Measurements from ENCODE around the gene TMEM238L. TPM values are rescaled to one million over a fixed set of nuclear protein-coding genes. Genes with fewer than 3 reads are reported as not detected.

TMEM238L gene
- total and polyA plus RNA-seq, 4 experiments from 2014 or later = not detected

GRCh38 chr17:10838682-10839081 lies 34.8 kb upstream of the TMEM238L start:
- no peaks in the 10 kb centered on the region for H3K4me1 Mint-ChIP-seq
- no peak overlapping the region for H3K27ac Mint-ChIP-seq
- Histone ChIP-seq H3K4me1 (ENCODE audit: insufficient read depth, low read length) (no peaks in the 10 kb centered on the region), H3K27ac (ENCODE audit: low read depth, low read length) (no peak overlapping the region), H3K4me3 (ENCODE audit: low read length in 2 of 2) (no peak overlapping the region), H3K27me3 (ENCODE audit: insufficient read depth, low read length) (no peaks in the 10 kb centered on the region), H3K9me3 (ENCODE audit: control insufficient read depth in 1 of 2, low read length in 2 of 2) (no peaks in the 10 kb centered on the region), H3K36me3 (ENCODE audit: insufficient read depth, low read length) (no peaks in the 10 kb centered on the region)
- CTCF ChIA-PET (ENCODE audit: partially characterized antibody) = interaction anchor here (1.6 to 2.1 kb wide), 2 partner anchors 9 to 192 kb away, joined by 7 to 9 read pairs; no protein-coding TSS in a partner anchor
- DNase-seq = no peak
- H3K4me3 Mint-ChIP-seq = no peak overlapping the region
- no peaks in the 10 kb centered on the region for H3K27me3 Mint-ChIP-seq
- intact Hi-C loops (cut with micrococcal nuclease) = no loop called here
- H3K36me3 Mint-ChIP-seq = no peaks in the 10 kb centered on the region
- H3K9me3 Mint-ChIP-seq = no peaks in the 10 kb centered on the region
- POLR2A ChIA-PET (ENCODE audit: partially characterized antibody) = no interaction called here

GRCh38 chr17:10837921-10838320 lies 34.0 kb upstream of the TMEM238L start, which contains the start of gene PIRT:
TSS of gene PIRT (minus strand) at chr17:10838087. CDS start at chr17:10825645, 12,442 bp downstream.
- ChIA-PET CTCF (ENCODE audit: partially characterized antibody) (interaction anchor here (1.0 to 1.6 kb wide), 2 partner anchors 10 to 206 kb away, joined by 4 to 9 read pairs; no protein-coding TSS in a partner anchor), POLR2A (ENCODE audit: partially characterized antibody) (no interaction called here)
- H3K4me3 Mint-ChIP-seq = no peak within 1 kb of the TSS
- H3K4me1 Mint-ChIP-seq = no peaks in the 10 kb centered on the region
- Histone ChIP-seq H3K4me3 (ENCODE audit: low read length in 2 of 2) (no peak within 1 kb of the TSS), H3K36me3 (ENCODE audit: insufficient read depth, low read length) (no peaks in the 10 kb centered on the region), H3K27me3 (ENCODE audit: insufficient read depth, low read length) (no peaks in the 10 kb centered on the region), H3K4me1 (ENCODE audit: insufficient read depth, low read length) (no peaks in the 10 kb centered on the region), H3K9me3 (ENCODE audit: control insufficient read depth in 1 of 2, low read length in 2 of 2) (no peaks in the 10 kb centered on the region), H3K27ac (ENCODE audit: low read depth, low read length) (no peak within 1 kb of the TSS)
- no peak within 1 kb of the TSS for H3K27ac Mint-ChIP-seq
- DNase-seq = no peak
- no peaks in the 10 kb centered on the region for H3K36me3 Mint-ChIP-seq
- intact Hi-C loops (cut with micrococcal nuclease) = no loop called here
- no peaks in the 10 kb centered on the region for H3K27me3 Mint-ChIP-seq
- H3K9me3 Mint-ChIP-seq = no peaks in the 10 kb centered on the region

DNA sequence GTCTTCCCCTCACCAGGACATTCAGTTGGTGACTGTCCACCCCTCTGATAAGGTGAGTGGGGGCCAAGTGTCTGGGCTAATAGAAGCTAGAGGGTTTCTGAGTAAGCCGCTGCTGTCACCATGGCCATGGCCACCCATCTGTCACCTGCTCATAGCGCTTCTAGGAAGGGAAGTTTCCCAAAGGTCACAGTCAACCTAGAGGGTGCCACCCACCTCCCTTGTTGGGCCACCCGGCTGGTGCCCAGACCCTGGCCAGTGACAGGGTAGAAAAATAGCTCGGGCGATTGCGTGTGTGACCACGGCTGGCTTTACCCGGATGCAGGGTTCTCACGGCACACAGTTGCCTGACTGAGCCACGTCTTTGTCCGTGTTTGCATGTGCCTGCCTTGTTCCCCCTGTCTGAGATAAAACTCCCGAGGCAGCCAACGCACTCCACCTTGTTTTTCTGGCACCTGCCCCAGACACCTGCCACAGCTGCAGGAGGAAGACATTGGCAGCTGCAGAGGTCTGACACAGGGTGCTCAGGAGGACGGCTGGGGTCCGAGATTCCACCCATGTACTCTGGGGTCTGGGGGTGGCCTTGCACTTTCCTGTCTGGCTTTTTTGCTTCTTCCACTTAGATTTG lies 33.2 kb upstream of the TMEM238L start:
- Mint-ChIP-seq H3K27me3 (no peaks in the 10 kb centered on the region), H3K4me3 (no peak overlapping the region), H3K9me3 (no peaks in the 10 kb centered on the region), H3K27ac (no peak overlapping the region), H3K36me3 (no peaks in the 10 kb centered on the region), H3K4me1 (no peaks in the 10 kb centered on the region)
- ChIA-PET POLR2A (ENCODE audit: partially characterized antibody) (no interaction called here), CTCF (ENCODE audit: partially characterized antibody) (interaction anchor here (1.0 to 1.5 kb wide), 2 partner anchors 12 to 205 kb away, joined by 3 to 4 read pairs; no protein-coding TSS in a partner anchor)
- H3K27me3 ChIP-seq (ENCODE audit: insufficient read depth, low read length) = no peaks in the 10 kb centered on the region
- H3K9me3 ChIP-seq (ENCODE audit: control insufficient read depth in 1 of 2, low read length in 2 of 2) = no peaks in the 10 kb centered on the region
- no peaks in the 10 kb centered on the region for H3K4me1 ChIP-seq (ENCODE audit: insufficient read depth, low read length)
- H3K4me3 ChIP-seq (ENCODE audit: low read length in 2 of 2) = no peak overlapping the region
- H3K36me3 ChIP-seq (ENCODE audit: insufficient read depth, low read length) = no peaks in the 10 kb centered on the region
- no peak overlapping the region for H3K27ac ChIP-seq (ENCODE audit: low read depth, low read length)
- intact Hi-C loops (cut with micrococcal nuclease) = no loop called here
- no peak for DNase-seq

DNA sequence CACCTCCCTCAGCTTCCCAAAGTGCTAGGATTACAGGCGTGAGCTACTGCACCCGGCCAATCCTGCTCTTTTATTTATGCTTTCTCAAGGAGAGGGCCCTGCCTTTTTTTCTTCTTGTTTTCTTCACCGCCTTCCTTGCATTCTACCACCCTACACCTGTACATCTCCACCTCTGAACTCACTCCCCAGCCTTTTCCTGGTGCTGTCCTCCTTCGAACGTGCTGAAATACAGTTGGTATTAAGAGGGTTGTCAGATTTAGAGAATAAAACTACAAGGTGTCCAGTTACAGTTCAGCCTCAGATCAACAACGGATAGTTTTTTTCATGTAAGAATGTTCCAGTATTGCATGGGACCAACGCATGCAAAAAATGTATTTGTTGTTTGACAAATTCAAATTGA lies 32.2 kb upstream of the TMEM238L start:
- intact Hi-C loops (cut with micrococcal nuclease) = no loop called here
- Mint-ChIP-seq H3K27ac (no peak overlapping the region), H3K4me3 (no peak overlapping the region), H3K36me3 (no peaks in the 10 kb centered on the region), H3K9me3 (no peaks in the 10 kb centered on the region), H3K4me1 (no peaks in the 10 kb centered on the region), H3K27me3 (no peaks in the 10 kb centered on the region)
- H3K27ac ChIP-seq (ENCODE audit: low read depth, low read length) = no peak overlapping the region
- H3K4me1 ChIP-seq (ENCODE audit: insufficient read depth, low read length) = no peaks in the 10 kb centered on the region
- no peaks in the 10 kb centered on the region for H3K36me3 ChIP-seq (ENCODE audit: insufficient read depth, low read length)
- no peak for DNase-seq
- POLR2A ChIA-PET (ENCODE audit: partially characterized antibody) = no interaction called here
- no peaks in the 10 kb centered on the region for H3K27me3 ChIP-seq (ENCODE audit: insufficient read depth, low read length)
- H3K4me3 ChIP-seq (ENCODE audit: low read length in 2 of 2) = no peak overlapping the region
- CTCF ChIA-PET (ENCODE audit: partially characterized antibody) = interaction anchor here (0.5 to 1.5 kb wide), 3 partner anchors 13 to 189 kb away, joined by 3 to 4 read pairs (median 3); no protein-coding TSS in a partner anchor
- no peaks in the 10 kb centered on the region for H3K9me3 ChIP-seq (ENCODE audit: control insufficient read depth in 1 of 2, low read length in 2 of 2)

- Mint-ChIP-seq H3K4me1 (no peaks in the 10 kb centered on the region), H3K27ac (no peak overlapping the region), H3K36me3 (no peaks in the 10 kb centered on the region), H3K27me3 (peaks cover 0 to 5% of the 10 kb centered on the region in 2 donors), H3K9me3 (no peaks in the 10 kb centered on the region), H3K4me3 (no peak overlapping the region)
- intact Hi-C loops (cut with micrococcal nuclease) = no loop called here
- no peak for DNase-seq
- ChIA-PET POLR2A (ENCODE audit: partially characterized antibody) (no interaction called here), CTCF (ENCODE audit: partially characterized antibody) (interaction anchor here (0.7 to 3.6 kb wide), 4 partner anchors 12 to 191 kb away, joined by 3 to 10 read pairs (median 5); no protein-coding TSS in a partner anchor)
- H3K36me3 ChIP-seq (ENCODE audit: insufficient read depth, low read length) = no peaks in the 10 kb centered on the region
- no peaks in the 10 kb centered on the region for H3K4me1 ChIP-seq (ENCODE audit: insufficient read depth, low read length)
- no peaks in the 10 kb centered on the region for H3K9me3 ChIP-seq (ENCODE audit: control insufficient read depth in 1 of 2, low read length in 2 of 2)
- H3K4me3 ChIP-seq (ENCODE audit: low read length in 2 of 2) = no peak overlapping the region
- no peak overlapping the region for H3K27ac ChIP-seq (ENCODE audit: low read depth, low read length)
- H3K27me3 ChIP-seq (ENCODE audit: insufficient read depth, low read length) = no peaks in the 10 kb centered on the region
Measured at GRCh38 chr17:10831696-10832095, 27.8 kb upstream of the TMEM238L start.

GRCh38 chr17:10827898-10828552 lies 24.1 kb upstream of the TMEM238L start:
- no peaks in the 10 kb centered on the region for H3K27me3 ChIP-seq (ENCODE audit: insufficient read depth, low read length)
- no peaks in the 10 kb centered on the region for H3K4me1 Mint-ChIP-seq
- intact Hi-C loops (cut with micrococcal nuclease) = no loop called here
- no peaks in the 10 kb centered on the region for H3K36me3 ChIP-seq (ENCODE audit: insufficient read depth, low read length)
- POLR2A ChIA-PET (ENCODE audit: partially characterized antibody) = no interaction called here
- no peaks in the 10 kb centered on the region for H3K9me3 Mint-ChIP-seq
- H3K4me3 ChIP-seq (ENCODE audit: low read length in 2 of 2) = no peak overlapping the region
- no peak overlapping the region for H3K27ac ChIP-seq (ENCODE audit: low read depth, low read length)
- H3K27ac Mint-ChIP-seq = no peak overlapping the region
- no peaks in the 10 kb centered on the region for H3K9me3 ChIP-seq (ENCODE audit: control insufficient read depth in 1 of 2, low read length in 2 of 2)
- no peak overlapping the region for H3K4me3 Mint-ChIP-seq
- CTCF ChIA-PET (ENCODE audit: partially characterized antibody) = no interaction called here
- no peaks in the 10 kb centered on the region for H3K36me3 Mint-ChIP-seq
- DNase-seq = no peak
- no peaks in the 10 kb centered on the region for H3K4me1 ChIP-seq (ENCODE audit: insufficient read depth, low read length)
- peaks cover 1 to 9% of the 10 kb centered on the region in 2 donors for H3K27me3 Mint-ChIP-seq

DNA sequence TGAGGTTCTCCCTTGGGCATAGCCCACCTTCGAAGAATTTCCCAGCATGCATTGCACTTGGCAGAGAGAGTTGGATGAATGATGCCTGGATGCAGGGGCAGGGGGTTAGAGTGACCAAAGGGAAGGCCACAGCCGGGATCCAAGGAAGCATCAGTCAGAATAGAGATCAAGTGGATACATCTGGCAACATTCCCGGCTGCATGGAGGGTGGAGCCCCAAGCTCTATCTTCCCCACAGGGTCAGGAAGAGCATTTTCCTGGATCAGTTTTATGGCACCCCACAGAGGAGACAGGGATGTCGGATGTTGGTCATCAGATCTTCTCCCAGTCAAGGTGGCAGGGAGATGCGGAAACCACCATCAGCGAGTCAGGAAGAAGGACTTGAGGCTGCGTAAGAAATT lies 21.0 kb upstream of the TMEM238L start:
- H3K9me3 ChIP-seq (ENCODE audit: control insufficient read depth in 1 of 2, low read length in 2 of 2) = no peaks in the 10 kb centered on the region
- Mint-ChIP-seq H3K27me3 (peaks cover 9 to 11% of the 10 kb centered on the region in 2 donors), H3K9me3 (no peaks in the 10 kb centered on the region), H3K36me3 (no peaks in the 10 kb centered on the region), H3K4me3 (no peak overlapping the region), H3K27ac (no peak overlapping the region), H3K4me1 (no peaks in the 10 kb centered on the region)
- no peaks in the 10 kb centered on the region for H3K27me3 ChIP-seq (ENCODE audit: insufficient read depth, low read length)
- no peak overlapping the region for H3K27ac ChIP-seq (ENCODE audit: low read depth, low read length)
- H3K36me3 ChIP-seq (ENCODE audit: insufficient read depth, low read length) = no peaks in the 10 kb centered on the region
- no peaks in the 10 kb centered on the region for H3K4me1 ChIP-seq (ENCODE audit: insufficient read depth, low read length)
- DNase-seq = no peak
- POLR2A ChIA-PET (ENCODE audit: partially characterized antibody) = no interaction called here
- CTCF ChIA-PET (ENCODE audit: partially characterized antibody) = interaction anchor here (1.0 kb wide), 1 partner anchor 20 kb away, joined by 3 read pairs; no protein-coding TSS in a partner anchor
- no peak overlapping the region for H3K4me3 ChIP-seq (ENCODE audit: low read length in 2 of 2)
- intact Hi-C loops (cut with micrococcal nuclease) = no loop called here
